Muscle layer of colon (tissue), 2 donors: Measurements from ENCODE around the gene TUB.

Experiments
- H3K27ac ChIP-seq: one replicate; pipeline ENCODE4 v1.7.0; 2013; ENCODE audit warnings: low read depth, mild to moderate bottlenecking, low read length, moderate library complexity
- H3K27me3 ChIP-seq, 2 donors: one replicate each; pipeline ENCODE4 v1.7.0; 2013; ENCODE audit warnings: low read length in 2 of 2, mild to moderate bottlenecking in 2 of 2; ENCODE audit not compliant: insufficient read depth in 2 of 2, control insufficient read depth in 1 of 2
- H3K36me3 ChIP-seq: one replicate; pipeline ENCODE4 v1.7.0; 2013; ENCODE audit warnings: mild to moderate bottlenecking, low read length; ENCODE audit not compliant: insufficient read depth
- H3K4me1 ChIP-seq: one replicate; pipeline ENCODE4 v1.7.0; 2013; ENCODE audit warnings: mild to moderate bottlenecking, low read length; ENCODE audit not compliant: insufficient read depth
- H3K4me3 ChIP-seq, 2 donors: one replicate each; pipeline ENCODE4 v1.7.0; 2013; ENCODE audit warnings: low read length in 2 of 2, low read depth in 1 of 2, mild to moderate bottlenecking in 1 of 2, moderate library complexity in 1 of 2
- H3K9ac ChIP-seq: one replicate; pipeline ENCODE4 v1.7.0; 2013; ENCODE audit warnings: low read length
- H3K9me3 ChIP-seq: one replicate; pipeline ENCODE4 v1.7.0; 2013; ENCODE audit warnings: mild to moderate bottlenecking, low read length
- donor health status: abdominal sarcoma.
- donor health status: Adenocarcinoma of cecum.

Gene TUB

DNA sequence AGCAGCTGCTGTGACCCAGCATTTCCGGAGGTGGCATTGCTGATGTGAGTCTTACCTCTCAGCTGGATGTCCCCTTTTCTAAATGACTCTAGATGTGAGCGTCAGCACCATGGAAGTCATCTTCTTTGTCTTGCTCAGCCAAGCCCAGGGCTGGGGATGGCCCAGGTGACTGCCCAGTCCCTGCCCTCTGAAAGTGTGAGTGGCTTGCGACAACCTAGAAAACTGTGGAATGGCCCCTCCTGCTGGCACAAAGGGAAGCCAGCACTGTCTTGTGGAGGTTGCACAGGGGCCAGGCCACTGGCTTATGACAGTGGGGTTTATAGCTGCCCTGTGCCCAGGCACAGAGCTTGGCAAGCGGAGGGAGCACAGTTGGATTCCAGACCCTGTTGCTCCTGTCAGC, 6.2 kb downstream of the TUB start:
- peaks cover 15% of the 10 kb centered on the region for H3K4me1 ChIP-seq

GRCh38 chr11:8087756-8088155, 6.7 kb downstream of the TUB start:
- Histone ChIP-seq H3K27ac (no peak overlapping the region), H3K9ac (no peak overlapping the region), H3K27me3 (no peaks in the 10 kb centered on the region), H3K4me1 (peaks cover 15% of the 10 kb centered on the region), H3K9me3 (no peaks in the 10 kb centered on the region), H3K36me3 (no peaks in the 10 kb centered on the region), H3K4me3 (no peak overlapping the region)

More for the DNA sequence above, 6.2 kb downstream of the TUB start:
- no peak overlapping the region for H3K9ac ChIP-seq
- H3K27me3 ChIP-seq, result no peaks in the 10 kb centered on the region
- H3K36me3 ChIP-seq, result no peaks in the 10 kb centered on the region
- H3K9me3 ChIP-seq, result no peaks in the 10 kb centered on the region
- H3K4me3 ChIP-seq, result no peak overlapping the region
- no peak overlapping the region for H3K27ac ChIP-seq

DNA sequence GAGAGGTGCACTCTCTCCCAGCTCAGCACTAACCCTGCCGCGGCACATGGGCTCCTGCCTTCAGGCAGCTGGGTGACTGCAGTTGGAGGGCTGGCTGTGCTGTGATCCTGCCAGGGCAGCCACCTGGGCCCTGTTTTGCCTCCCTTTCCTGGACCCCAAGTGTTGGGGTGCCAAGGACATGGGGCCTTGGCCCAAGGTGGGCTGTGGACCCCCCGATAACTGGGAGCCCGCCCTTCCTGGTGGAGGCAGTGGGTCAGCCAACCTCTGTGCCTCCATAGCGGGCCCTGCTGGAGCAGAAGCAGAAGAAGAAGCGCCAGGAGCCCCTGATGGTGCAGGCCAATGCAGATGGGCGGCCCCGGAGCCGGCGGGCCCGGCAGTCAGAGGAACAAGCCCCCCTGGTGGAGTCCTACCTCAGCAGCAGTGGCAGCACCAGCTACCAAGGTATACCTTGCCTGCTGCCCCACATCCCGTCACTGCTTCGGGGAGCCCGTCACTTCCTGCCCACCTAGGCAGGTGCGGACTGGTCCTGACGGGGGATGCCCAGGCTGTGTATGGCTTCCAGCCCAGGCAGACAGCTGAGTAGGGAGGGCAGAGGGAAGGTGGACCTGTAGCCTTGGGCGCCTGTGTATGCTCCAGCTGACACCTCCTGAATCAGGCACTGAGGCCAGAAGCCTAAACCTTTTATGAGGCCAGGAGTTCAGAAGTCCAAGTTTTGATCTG, 8.9 kb downstream of the TUB start:
- no peaks in the 10 kb centered on the region for H3K27me3 ChIP-seq
- H3K27ac ChIP-seq, result no peak overlapping the region
- H3K9ac ChIP-seq, result no peak overlapping the region
- H3K9me3 ChIP-seq, result no peaks in the 10 kb centered on the region
- H3K4me1 ChIP-seq, result peaks cover 12% of the 10 kb centered on the region
- no peak overlapping the region for H3K4me3 ChIP-seq
- peaks cover 7% of the 10 kb centered on the region for H3K36me3 ChIP-seq

DNA sequence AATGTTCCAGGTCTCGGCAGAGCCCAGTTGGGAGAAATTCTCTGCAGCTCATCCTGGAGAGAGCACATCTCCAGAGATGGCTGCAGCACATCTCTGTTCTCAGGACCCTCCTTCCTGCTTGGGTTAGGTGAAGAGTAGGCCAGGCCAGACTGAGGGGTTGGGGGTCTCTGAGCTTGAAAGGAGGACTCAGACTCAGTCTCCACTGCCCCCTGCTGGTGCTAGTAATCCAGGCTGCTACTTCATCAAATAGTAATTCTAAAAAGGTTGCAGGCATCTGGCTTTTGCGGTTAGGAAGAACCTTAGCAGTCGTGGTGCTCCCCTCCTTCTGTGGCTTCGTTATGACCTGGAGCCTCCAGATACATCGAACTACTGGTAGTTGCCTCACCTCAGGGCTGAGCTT, 9.7 kb downstream of the TUB start:
- H3K4me3 ChIP-seq, result no peak overlapping the region
- H3K4me1 ChIP-seq, result peaks cover 12% of the 10 kb centered on the region

DNA sequence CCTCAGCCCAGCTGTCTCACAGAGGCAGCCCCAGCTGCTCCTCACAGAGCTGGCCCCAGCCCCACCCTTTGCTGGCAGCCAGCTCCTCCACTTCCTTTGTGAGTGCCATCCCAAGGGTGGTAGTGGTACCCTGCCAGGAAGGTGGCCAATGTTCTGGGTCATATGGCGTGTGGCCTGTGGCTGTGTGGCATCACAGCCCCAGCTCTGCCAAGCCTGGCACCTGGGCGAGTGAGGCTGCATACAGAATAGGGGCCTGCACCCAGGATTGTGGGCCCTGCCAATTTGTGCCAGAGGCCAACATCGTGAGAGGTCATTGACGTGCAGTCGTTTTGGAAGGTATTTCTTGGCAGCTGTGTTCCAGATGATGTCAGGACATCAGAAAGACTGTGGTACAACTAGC, 10.7 kb downstream of the TUB start:
- no peak overlapping the region for H3K27ac ChIP-seq
- peaks cover 12% of the 10 kb centered on the region for H3K4me1 ChIP-seq
- no peak overlapping the region for H3K9ac ChIP-seq
- no peak overlapping the region for H3K4me3 ChIP-seq
- peaks cover 18% of the 10 kb centered on the region for H3K36me3 ChIP-seq
- H3K9me3 ChIP-seq, result no peaks in the 10 kb centered on the region
- H3K27me3 ChIP-seq, result no peaks in the 10 kb centered on the region

More for the DNA sequence above, 9.7 kb downstream of the TUB start:
- H3K9ac ChIP-seq, result no peak overlapping the region
- H3K27me3 ChIP-seq, result no peaks in the 10 kb centered on the region
- H3K9me3 ChIP-seq, result no peaks in the 10 kb centered on the region
- no peak overlapping the region for H3K27ac ChIP-seq
- H3K36me3 ChIP-seq, result peaks cover 10% of the 10 kb centered on the region

DNA sequence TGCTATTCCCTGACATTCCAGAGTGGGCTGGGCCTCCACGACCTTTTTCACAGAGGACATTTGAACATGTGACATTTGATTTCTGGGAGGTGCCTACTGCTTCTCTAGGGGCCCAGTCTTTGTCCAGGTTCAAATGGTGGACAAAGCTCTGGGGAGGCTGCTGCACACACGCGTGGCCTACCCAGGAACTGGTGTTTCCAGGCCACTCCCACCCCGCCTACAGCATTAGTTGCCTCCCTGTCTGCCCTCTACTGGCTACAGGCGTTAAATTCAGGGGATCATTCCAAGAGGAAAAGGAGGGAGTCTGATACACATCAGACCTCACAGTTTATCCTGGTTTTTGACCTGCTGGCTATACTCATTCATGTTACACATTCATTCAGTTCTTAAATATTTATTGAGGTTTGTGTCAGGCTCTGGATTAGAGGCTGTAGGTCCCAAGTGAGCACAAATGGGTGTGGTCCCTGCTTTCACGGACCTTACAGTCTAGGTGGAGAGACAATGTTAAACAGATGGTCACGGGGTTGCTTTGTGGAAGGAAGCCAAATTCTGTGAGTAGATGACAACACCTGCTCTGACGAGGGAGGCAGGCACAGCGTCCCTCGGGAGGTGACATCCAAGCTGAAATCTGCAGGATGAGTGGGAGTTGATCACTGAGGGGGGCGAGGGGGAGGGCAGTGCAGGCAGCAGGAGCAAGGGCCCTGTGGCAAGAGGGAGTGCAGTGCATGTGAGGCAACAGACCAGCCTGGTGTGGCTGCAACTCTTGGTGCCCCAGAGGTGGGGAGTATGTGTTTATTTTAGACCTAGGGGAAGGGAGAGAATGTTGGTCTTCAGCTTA, 11.8 kb downstream of the TUB start:
- Histone ChIP-seq H3K27ac (no peak overlapping the region), H3K9me3 (no peaks in the 10 kb centered on the region), H3K9ac (no peak overlapping the region), H3K36me3 (peaks cover 29% of the 10 kb centered on the region), H3K4me3 (no peak overlapping the region), H3K27me3 (no peaks in the 10 kb centered on the region), H3K4me1 (peaks cover 12% of the 10 kb centered on the region)

DNA sequence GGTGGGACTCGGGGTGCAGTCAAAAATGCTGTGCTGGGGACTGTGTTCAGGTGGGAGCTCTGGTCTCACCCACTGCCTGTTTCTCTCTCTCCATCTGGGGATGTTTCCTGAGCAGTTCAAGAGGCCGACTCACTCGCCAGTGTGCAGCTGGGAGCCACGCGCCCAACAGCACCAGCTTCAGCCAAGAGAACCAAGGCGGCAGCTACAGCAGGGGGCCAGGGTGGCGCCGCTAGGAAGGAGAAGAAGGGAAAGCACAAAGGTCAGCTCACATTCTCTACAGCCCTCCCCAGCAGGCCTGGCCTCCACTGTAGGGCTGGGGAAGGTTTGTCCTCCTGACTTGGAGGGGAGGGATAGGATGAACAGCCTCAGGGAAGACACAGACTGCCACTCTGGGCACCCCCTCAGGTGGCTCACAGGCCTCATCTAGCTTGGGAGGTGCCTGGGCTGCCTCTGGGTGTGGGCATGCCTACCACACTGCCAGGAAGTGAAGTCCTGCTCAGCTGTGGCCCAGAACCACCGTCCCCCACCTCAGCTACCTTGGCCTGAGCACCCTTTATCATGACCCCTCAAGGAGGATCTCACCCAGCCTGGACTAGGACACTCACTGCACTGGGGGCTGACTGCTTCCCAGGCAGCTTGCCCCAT, 13.0 kb downstream of the TUB start:
- H3K4me1 ChIP-seq, result peaks cover 12% of the 10 kb centered on the region
- H3K9ac ChIP-seq, result no peak overlapping the region
- H3K36me3 ChIP-seq, result peaks cover 40% of the 10 kb centered on the region

GRCh38 chr11:8094656-8095055, 13.6 kb downstream of the TUB start:
- H3K36me3 ChIP-seq, result peaks cover 46% of the 10 kb centered on the region
- H3K4me3 ChIP-seq, result no peak overlapping the region
- peaks cover 12% of the 10 kb centered on the region for H3K4me1 ChIP-seq
- no peak overlapping the region for H3K27ac ChIP-seq
- no peaks in the 10 kb centered on the region for H3K27me3 ChIP-seq
- no peak overlapping the region for H3K9ac ChIP-seq
- H3K9me3 ChIP-seq, result no peaks in the 10 kb centered on the region

More for the DNA sequence above, 13.0 kb downstream of the TUB start:
- no peaks in the 10 kb centered on the region for H3K27me3 ChIP-seq
- H3K4me3 ChIP-seq, result no peak overlapping the region
- no peak overlapping the region for H3K27ac ChIP-seq
- no peaks in the 10 kb centered on the region for H3K9me3 ChIP-seq

DNA sequence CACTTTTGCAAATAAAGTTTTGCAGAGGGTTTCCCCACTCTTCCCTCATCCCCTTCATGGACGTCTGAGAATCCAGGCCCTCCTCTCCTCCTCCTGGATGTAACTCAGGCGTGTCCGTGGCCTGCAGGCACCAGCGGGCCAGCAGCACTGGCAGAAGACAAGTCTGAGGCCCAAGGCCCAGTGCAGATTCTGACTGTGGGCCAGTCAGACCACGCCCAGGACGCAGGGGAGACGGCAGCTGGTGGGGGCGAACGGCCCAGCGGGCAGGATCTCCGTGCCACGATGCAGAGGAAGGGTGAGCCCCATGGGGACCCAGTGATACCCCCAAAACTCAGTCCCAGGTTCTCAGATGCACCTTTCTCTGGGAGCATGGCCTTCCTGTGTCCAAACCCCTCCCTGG, 14.4 kb downstream of the TUB start:
- peaks cover 12% of the 10 kb centered on the region for H3K4me1 ChIP-seq
- H3K27ac ChIP-seq, result no peak overlapping the region
- H3K9me3 ChIP-seq, result no peaks in the 10 kb centered on the region
- no peak overlapping the region for H3K9ac ChIP-seq
- H3K36me3 ChIP-seq, result peaks cover 53% of the 10 kb centered on the region
- H3K4me3 ChIP-seq, result no peak overlapping the region
- H3K27me3 ChIP-seq, result no peaks in the 10 kb centered on the region

GRCh38 chr11:8095806-8096522, 15.0 kb downstream of the TUB start:
- H3K27ac ChIP-seq, result no peak overlapping the region
- H3K9me3 ChIP-seq, result no peaks in the 10 kb centered on the region
- H3K4me1 ChIP-seq, result peaks cover 12% of the 10 kb centered on the region
- H3K36me3 ChIP-seq, result peaks cover 59% of the 10 kb centered on the region
- H3K4me3 ChIP-seq, result no peak overlapping the region
- no peaks in the 10 kb centered on the region for H3K27me3 ChIP-seq
- no peak overlapping the region for H3K9ac ChIP-seq

DNA sequence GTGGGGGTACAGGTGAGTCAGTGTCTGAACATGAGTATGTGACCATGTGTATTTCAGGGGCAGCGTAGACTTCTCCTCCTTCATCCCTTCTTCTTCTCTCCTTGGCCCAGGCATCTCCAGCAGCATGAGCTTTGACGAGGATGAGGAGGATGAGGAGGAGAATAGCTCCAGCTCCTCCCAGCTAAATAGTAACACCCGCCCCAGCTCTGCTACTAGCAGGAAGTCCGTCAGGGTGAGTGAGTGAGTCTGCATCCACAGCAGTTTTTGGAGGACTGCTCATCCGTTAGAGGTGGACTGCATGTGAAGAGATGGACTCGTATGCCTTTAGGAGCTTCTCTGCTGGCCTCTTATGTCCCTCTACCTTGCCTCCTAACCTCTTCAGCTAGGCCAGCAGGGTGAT, 15.6 kb downstream of the TUB start:
- Histone ChIP-seq H3K27ac (no peak overlapping the region), H3K9me3 (no peaks in the 10 kb centered on the region), H3K27me3 (no peaks in the 10 kb centered on the region), H3K36me3 (peaks cover 65% of the 10 kb centered on the region), H3K4me1 (peaks cover 12% of the 10 kb centered on the region), H3K9ac (no peak overlapping the region), H3K4me3 (no peak overlapping the region)
